Suprapubic skin (tissue), 4 donors: ENCODE results near the gene POLE.

Experiments
- CTCF ChIP-seq, 2 donors: fragments of 200-600 bp in 1 of 2; fragments of 450-650 bp in 1 of 2; sonication (generic) in 1 of 2; IDR thresholded peaks; one replicate each; pipeline ENCODE4 v1.5.1; 2016 to 2019; ENCODE audit warnings: antibody characterized with exemption in 2 of 2, mild to moderate bottlenecking in 1 of 2, moderate library complexity in 1 of 2
- POLR2A ChIP-seq, 2 donors: fragments of 450-650 bp; IDR thresholded peaks; one replicate each; pipeline ENCODE4 v1.6.1; 2017; ENCODE audit warnings: antibody characterized with exemption in 2 of 2, mild to moderate bottlenecking in 2 of 2, moderate library complexity in 2 of 2
- POLR2AphosphoS5 ChIP-seq, 3 donors: sonication (generic); formaldehyde crosslinking; IDR thresholded peaks; one replicate each; pipeline ENCODE4 v1.6.1; 2017; ENCODE audit warnings: antibody characterized with exemption in 3 of 3

GRCh38 chr12:132662901-132663755 lies 24.0 kb downstream of the POLE start:
- no peak for TF ChIP-seq CTCF (IDR thresholded peaks at IDR 0.05)
- no peak for TF ChIP-seq POLR2AphosphoS5 (IDR thresholded peaks at IDR 0.05)
- no peak for TF ChIP-seq POLR2A (IDR thresholded peaks at IDR 0.05)
